ENCODE measurements around the gene NCF4. TPM values are rescaled to one million over a fixed set of nuclear protein-coding genes. Genes with fewer than 3 reads are reported as not detected.
A peak's percentile ranks its signal among the peaks of the same experiment; 100 is the strongest.

The NCF4 gene
- total RNA-seq, result 108 TPM

DNA sequence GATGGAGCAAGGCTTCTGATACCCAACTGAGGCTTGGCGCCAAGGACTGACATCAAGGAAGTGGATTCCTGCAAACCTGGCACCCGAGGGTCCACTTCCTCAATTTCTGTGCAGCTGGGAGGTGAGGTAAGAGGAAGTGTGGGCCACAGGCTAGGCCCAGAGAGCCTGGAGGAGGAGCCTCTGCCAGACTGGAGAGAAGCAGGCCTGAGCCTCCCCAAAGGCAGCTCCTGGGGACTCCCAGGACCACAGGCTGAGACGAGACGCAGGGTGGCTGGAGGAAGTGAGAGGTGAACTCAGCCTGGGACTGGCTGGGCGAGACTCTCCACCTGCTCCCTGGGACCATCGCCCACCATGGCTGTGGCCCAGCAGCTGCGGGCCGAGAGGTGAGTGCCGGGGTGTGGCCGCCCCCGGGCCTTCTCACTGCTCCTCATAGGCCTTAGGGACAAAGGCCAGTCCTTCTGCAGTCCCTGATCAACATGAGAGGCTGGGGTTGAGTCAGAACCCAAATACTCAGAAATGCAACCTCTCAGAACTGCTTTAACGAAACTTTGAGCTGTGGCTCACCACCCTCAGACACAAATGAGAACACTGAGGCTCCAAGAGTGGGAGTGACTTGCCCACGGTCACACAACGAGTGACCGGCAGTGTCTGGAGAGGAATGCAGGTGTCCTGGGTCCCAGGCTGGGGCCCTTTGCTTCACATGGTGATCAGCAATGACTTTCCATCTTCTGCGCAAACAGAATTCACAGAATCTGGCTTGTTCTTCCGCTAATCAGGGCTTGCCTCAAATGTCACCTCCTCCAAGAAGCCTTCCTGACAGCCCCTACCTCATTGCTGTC is at the start of gene NCF4:
Gene NCF4 (plus strand): TSS at position 186 of the 839 bp plus-strand sequence. CDS start 166 bp downstream, at position 352.
- peak in 2 of 3 donors; percentile 90 to 97 for DNase-seq (ENCODE audit: low read depth in 2 of 3, low spot score in 2 of 3)

GRCh38 chr22:36811094-36811800 is 49.6 kb upstream of the NCF4 start:
- DNase-seq (ENCODE audit: low read depth in 2 of 3, low spot score in 2 of 3), result no peak

DNA sequence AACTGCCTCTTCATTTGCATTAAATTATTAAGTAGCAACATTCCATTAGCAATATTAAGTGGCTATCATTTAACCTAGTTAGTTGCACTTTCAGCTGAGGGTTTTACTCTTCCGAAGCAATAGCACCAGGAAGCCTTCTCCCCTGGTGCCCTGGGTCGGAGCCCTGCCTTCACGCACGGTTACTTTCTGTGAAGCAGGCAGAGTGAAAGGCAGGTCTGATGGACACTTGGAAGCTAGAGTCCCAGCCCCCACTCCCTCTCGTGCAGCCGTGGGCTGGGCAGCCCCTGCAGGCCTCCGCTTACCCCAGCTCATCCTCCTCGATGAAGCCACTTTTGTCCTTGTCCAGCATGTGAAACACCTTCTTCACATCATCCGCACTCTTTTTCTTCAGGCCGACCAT is 46.0 kb upstream of the NCF4 start:
- DNase-seq (ENCODE audit: low read depth in 2 of 3, low spot score in 2 of 3), result no peak

GRCh38 chr22:36815558-36816338 is 45.1 kb upstream of the NCF4 start:
- no peak for DNase-seq (ENCODE audit: low read depth in 2 of 3, low spot score in 2 of 3)

DNA sequence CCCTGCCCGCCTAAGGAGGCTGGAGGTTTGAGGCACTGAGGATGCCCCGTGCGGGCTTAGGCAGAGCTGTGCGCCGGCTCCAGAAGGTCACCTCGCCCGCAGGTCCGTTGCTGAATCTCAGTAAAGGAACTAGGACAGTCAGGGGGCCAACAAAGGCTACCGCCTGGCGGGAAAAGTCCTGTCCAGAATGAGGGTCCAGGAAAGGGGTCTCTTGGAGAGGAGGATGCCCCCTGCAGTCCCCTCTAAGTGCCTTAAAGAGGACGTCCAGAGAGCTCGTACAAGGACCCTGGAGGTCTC is 44.5 kb upstream of the NCF4 start:
- DNase-seq (ENCODE audit: low read depth in 2 of 3, low spot score in 2 of 3), result peak in 1 of 3 donors; percentile 25

DNA sequence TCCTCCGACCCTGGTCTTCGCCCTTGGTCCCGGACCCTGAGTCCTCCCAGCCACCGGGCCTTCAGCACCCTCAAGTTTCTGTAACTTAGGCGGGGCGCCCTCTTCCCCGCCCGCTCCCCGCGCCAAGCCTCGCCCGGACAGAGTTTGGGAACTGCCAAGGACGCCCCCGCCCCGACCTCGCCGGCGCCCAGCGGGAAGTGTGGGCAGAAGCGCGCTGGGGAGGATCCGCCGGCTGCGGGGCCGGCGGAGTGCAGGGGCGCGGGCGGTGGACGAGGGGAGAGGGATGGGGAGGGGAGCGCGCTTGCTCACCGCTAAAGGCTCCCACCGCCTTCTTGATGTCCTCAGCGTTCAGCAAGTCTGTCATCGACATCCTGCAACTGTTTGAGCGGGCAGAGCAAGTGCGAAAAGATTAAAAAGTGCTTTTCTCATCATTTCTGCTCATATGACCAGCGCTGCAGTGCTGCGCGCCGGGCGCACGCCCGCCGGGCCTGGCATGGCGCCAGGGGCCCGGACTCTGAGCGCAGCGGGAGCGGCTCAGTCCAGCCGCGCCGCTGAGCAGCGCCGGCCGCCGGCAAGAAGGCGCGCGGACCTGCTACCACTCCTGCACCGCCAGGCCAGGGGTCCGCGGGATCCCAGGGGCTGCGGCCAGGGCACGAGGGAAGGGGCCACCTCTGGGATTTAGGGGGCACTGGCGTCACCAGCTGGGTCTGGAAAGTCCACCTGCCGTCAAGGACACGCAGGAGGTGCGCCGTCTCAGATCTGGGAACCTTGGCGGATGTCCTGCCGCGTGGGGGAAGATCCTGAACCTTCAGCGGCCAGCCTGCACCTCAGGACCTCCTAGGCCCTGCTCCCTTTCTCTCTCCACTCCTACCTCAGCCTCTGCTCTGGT is 43.9 kb upstream of the NCF4 start, which contains the start of gene PVALB:
Gene PVALB (minus strand): TSS at position 400 of the 889 bp plus-strand sequence. CDS start 30 bp downstream, at position 370.
- peak in 2 of 3 donors; percentile 56 to 64 for DNase-seq (ENCODE audit: low read depth in 2 of 3, low spot score in 2 of 3)

DNA sequence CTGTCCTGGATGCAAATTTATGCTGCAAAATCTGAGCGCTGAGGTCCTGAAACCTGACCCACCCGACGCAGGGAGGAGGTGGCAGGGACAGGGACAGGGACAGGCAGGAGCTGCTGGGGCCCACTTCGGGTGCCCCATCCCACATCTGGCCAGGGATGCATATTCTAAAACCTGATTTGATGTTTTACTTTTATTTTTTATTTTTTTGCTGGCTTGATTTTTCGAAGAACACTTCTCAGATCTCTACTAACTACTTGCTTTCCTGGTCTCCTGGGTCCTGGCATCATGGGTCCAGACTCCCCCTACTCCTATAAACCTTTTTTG is 43.3 kb upstream of the NCF4 start:
- DNase-seq (ENCODE audit: low read depth in 2 of 3, low spot score in 2 of 3), result no peak

GRCh38 chr22:36818010-36818642 is 42.7 kb upstream of the NCF4 start:
- no peak for DNase-seq (ENCODE audit: low read depth in 2 of 3, low spot score in 2 of 3)

GRCh38 chr22:36819112-36819511 is 41.7 kb upstream of the NCF4 start:
- no peak for DNase-seq (ENCODE audit: low read depth in 2 of 3, low spot score in 2 of 3)

GRCh38 chr22:36822581-36822980 is 38.2 kb upstream of the NCF4 start:
- no peak for DNase-seq (ENCODE audit: low read depth in 2 of 3, low spot score in 2 of 3)

- no peak for DNase-seq (ENCODE audit: low read depth in 2 of 3, low spot score in 2 of 3)
Measured at GRCh38 chr22:36823186-36823839, 37.5 kb upstream of the NCF4 start.

- no peak for DNase-seq (ENCODE audit: low read depth in 2 of 3, low spot score in 2 of 3)
Measured at GRCh38 chr22:36824655-36825054, 36.2 kb upstream of the NCF4 start.

DNA sequence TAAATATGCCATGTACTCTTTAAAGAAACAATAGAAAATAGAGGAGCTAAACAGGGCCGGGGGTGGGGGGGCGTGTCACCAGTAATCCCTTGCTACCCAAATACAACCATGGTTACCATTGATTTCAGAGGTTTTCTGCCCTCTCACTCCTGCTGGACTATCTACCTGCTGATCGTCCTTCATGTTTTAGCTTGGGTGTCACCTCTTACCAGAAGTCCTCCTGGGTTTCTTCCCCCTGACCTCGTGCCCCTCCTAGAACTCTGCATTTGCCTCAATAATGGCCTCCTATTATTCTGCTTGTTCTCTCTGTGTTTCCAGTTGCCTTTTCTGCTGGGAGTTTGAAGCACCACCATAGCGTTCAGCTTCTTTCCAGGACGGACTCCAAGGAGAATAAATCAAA is 34.5 kb upstream of the NCF4 start:
- no peak for DNase-seq (ENCODE audit: low read depth in 2 of 3, low spot score in 2 of 3)

GRCh38 chr22:36828815-36829214 is 32.0 kb upstream of the NCF4 start:
- no peak for DNase-seq (ENCODE audit: low read depth in 2 of 3, low spot score in 2 of 3)

DNA sequence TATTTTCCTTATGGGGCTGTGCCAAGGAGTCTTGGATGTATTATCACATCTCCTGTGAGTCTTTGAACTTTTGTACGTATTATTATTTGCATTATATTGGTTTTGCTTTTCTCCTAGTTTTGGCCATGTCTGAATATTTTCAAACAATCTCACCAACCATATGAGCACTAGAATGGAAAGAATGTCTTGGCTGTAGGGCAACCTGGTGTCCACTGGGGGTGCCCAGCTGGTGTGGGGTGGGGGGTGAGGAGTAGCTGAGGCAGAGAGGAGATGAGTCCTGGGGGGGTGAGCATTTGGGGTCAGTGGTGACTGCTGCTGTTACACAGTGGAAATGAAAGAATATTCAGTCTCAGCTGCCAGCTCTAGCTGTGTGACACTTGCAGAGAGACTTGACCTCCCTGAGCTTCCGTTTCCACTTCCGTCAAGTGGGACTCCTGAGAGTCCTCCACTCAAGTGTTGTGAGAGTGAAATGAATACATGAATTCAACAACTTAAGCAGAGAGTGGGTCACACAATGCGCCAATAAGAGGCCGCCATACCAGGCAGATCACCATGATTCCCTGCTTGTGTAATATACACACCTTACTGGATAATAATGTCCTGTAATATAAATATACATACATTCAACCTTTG is 31.3 kb upstream of the NCF4 start:
- no peak for DNase-seq (ENCODE audit: low read depth in 2 of 3, low spot score in 2 of 3)

DNA sequence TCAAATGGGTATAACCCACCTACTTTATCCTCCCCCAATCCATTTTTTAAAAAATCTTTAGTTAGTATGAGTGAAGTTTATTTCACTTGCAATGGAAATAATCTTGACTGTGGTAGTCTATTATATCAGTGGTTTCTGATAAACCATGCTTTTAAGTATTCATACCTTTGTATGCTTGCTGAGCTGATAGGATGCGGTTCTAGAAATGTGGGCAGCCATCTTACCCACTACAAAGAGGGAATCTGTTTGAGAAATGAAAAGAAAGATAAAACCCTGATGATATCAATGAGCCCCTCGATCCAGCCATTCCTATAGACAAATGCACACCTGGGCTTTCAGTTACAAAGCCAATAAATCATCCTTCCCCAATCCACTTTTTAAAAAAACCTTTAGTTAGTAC is 30.2 kb upstream of the NCF4 start:
- DNase-seq (ENCODE audit: low read depth in 2 of 3, low spot score in 2 of 3), result no peak

DNA sequence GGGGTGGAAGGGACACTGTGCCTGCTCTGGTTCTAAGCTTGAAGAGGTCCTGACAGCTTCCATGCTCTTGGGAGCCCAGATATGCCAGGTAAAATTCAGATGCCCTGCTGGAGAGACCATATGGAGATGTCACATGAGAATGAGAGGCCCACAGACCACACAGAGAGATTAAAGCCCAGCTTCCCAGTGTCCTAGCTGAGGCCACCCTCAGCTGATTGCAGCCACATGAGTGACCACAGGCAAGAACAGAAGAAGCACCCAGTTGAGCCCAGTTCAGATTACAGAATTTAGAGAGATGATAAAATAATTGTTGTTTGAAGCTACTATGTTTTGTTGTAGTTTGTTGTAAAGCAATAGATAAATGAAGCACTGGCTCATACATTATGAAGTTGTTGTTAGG is 29.6 kb upstream of the NCF4 start:
- DNase-seq (ENCODE audit: low read depth in 2 of 3, low spot score in 2 of 3), result no peak

GRCh38 chr22:36831717-36832116 is 29.1 kb upstream of the NCF4 start:
- DNase-seq (ENCODE audit: low read depth in 2 of 3, low spot score in 2 of 3), result no peak

- peak in 1 of 3 donors; percentile 25 for DNase-seq (ENCODE audit: low read depth in 2 of 3, low spot score in 2 of 3)
Measured at GRCh38 chr22:36833073-36833472, 27.7 kb upstream of the NCF4 start.

Data from hematopoietic multipotent progenitor cell (in vitro differentiated cells).